Brain microvascular endothelial cell (primary cell): Measurements from ENCODE around the gene GRIPAP1.
"Not testable (repeated sequence)": the region's sequence is repeated elsewhere in the genome, so short reads cannot be mapped to it uniquely, and the experiment has no call there.

Source experiments
- DNase-seq: peaks from one replicate; pipeline ENCODE4 v3.0.0-alpha.2; 2020
- H3K27ac ChIP-seq: fragments of 250-450 bp; sonication (Bioruptor Pico); 2 replicates; pipeline ENCODE4 v1.5.1; 2020; ENCODE audit warnings: mild to moderate bottlenecking, moderate library complexity
- H3K27me3 ChIP-seq: fragments of 250-450 bp; sonication (Bioruptor Pico); replicated peaks from 2 replicates; pipeline ENCODE4 v1.5.1; 2020; ENCODE audit warnings: mild to moderate bottlenecking
- H3K36me3 ChIP-seq: fragments of 250-450 bp; sonication (Bioruptor Pico); replicated peaks from 2 replicates; pipeline ENCODE4 v1.5.1; 2020; ENCODE audit warnings: mild to moderate bottlenecking
- H3K4me3 ChIP-seq: 2 replicates; pipeline ENCODE4 v1.5.1; 2011; ENCODE audit warnings: low read depth, mild to moderate bottlenecking, control low read depth, low read length, moderate library complexity
- CTCF ChIP-seq: IDR thresholded peaks from 2 replicates; pipeline ENCODE4 v1.5.1; 2011; ENCODE audit warnings: low read depth, mild to moderate bottlenecking, moderate library complexity, low read length, control low read depth, inconsistent platforms; ENCODE audit errors: missing control alignments
- in situ Hi-C: cut with HindIII; loops from 2 replicates; pipeline ENCODE4 v1.10.0; 2017; ENCODE audit warnings: low sequenced_read_pairs, low pct_ligation_motif_present

GRIPAP1 gene

GRCh38 chrX:48989483-48989882, 12.6 kb downstream of the GRIPAP1 start:
- TF ChIP-seq CTCF: no peak
- in situ Hi-C loops: no loop called here
- H3K4me3 ChIP-seq: no peak overlapping the region
- H3K36me3 ChIP-seq: no peaks in the 10 kb centered on the region
- H3K27ac ChIP-seq: no peak overlapping the region
- no peak for DNase-seq
- H3K27me3 ChIP-seq: no peaks in the 10 kb centered on the region

- in situ Hi-C loops: no loop called here
- H3K4me3 ChIP-seq: no peak overlapping the region
- no peaks in the 10 kb centered on the region for H3K27me3 ChIP-seq
- H3K36me3 ChIP-seq: peaks cover 6% of the 10 kb centered on the region
- H3K27ac ChIP-seq: no peak overlapping the region
- DNase-seq: no peak
- TF ChIP-seq CTCF: no peak
Observed at GRCh38 chrX:48983896-48984295, 18.2 kb downstream of the GRIPAP1 start.

GRCh38 chrX:48983081-48983480, 19.0 kb downstream of the GRIPAP1 start:
- no peak for TF ChIP-seq CTCF
- Histone ChIP-seq H3K27me3 (no peaks in the 10 kb centered on the region), H3K36me3 (peaks cover 6% of the 10 kb centered on the region), H3K27ac (no peak overlapping the region), H3K4me3 (no peak overlapping the region)
- no peak for DNase-seq
- in situ Hi-C loops: no loop called here

- no peak overlapping the region for H3K4me3 ChIP-seq
- H3K27ac ChIP-seq: no peak overlapping the region
- no peaks in the 10 kb centered on the region for H3K27me3 ChIP-seq
- peaks cover 6% of the 10 kb centered on the region for H3K36me3 ChIP-seq
- no peak for DNase-seq
- in situ Hi-C loops: no loop called here
- no peak for TF ChIP-seq CTCF
Observed at GRCh38 chrX:48981178-48981577, 20.9 kb downstream of the GRIPAP1 start.

GRCh38 chrX:48980341-48980740, 21.7 kb downstream of the GRIPAP1 start:
- H3K27me3 ChIP-seq, H3K4me3 ChIP-seq, DNase-seq, H3K27ac ChIP-seq, in situ Hi-C loops, H3K36me3 ChIP-seq: not testable (repeated sequence)

GRCh38 chrX:48978226-48978625, 23.8 kb downstream of the GRIPAP1 start:
- TF ChIP-seq CTCF: no peak
- Histone ChIP-seq H3K4me3 (no peak overlapping the region), H3K36me3 (peaks cover 6% of the 10 kb centered on the region), H3K27ac (no peak overlapping the region), H3K27me3 (no peaks in the 10 kb centered on the region)
- in situ Hi-C loops: no loop called here
- DNase-seq: no peak
